NCI-H345 (cell line): ENCODE results near the gene PPFIBP2.

Experiments
- DNase-seq: peaks from one replicate; lab custom pipeline; 2025; lab: John Stamatoyannopoulos, UW

PPFIBP2 gene

GRCh38 chr11:7552666-7553065 is 38.9 kb downstream of the PPFIBP2 start:
- no peak for DNase-seq

DNA sequence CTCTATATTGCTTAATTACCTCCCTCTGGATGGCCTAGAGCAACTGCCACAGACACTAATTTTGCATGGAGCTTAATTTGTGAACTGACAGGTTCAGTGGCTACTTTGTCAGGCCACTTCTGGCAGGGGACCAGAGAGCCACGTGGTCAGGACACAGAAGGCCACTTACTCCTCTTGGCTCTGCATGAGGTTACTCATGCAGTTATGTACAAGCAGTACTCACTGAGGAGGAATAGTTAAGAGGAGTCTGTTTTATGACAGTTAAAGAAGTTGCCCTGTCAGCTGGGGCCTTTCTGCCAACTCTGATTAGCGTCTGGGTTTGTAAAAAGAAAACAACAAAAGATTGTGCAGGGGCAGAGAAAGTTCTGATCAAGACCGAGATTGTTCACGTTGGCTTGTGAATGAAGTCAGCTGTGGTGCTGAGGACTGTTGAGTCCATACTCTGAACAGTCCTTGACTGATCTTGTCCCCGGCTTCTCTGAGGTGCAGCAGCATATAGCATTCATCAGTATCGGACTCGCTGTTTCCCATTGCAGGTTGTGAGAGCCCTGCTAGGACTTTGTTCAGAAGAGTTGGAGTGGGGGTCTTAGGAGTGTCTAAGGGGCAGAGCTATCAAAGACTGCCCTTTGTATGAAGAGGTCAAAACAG is 41.4 kb downstream of the PPFIBP2 start:
- no peak for DNase-seq

GRCh38 chr11:7558046-7558445 is 44.2 kb downstream of the PPFIBP2 start:
- DNase-seq, result no peak

- no peak for DNase-seq
Observed at GRCh38 chr11:7559398-7560283, 45.8 kb downstream of the PPFIBP2 start.

- no peak for DNase-seq
Observed at GRCh38 chr11:7561562-7561961, 47.8 kb downstream of the PPFIBP2 start.

DNA sequence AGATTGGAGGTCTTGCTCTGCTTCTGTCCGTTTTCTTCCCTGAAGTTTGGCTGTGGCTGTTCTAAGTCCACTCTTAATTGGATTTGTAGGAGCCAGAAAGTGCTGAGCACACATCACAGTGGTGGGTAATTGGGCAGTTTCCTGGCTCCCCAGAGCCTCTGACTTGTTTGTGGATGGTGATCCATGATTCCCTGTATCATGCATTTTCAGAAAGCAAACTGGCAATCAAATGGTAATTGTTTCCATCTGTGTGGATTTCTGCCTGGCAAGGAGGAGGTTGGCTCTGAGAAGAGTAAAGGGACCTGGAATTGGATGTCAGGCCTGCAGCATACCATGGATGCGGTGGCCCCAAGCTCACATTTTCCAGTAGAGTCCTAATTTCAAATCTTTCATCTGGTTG is 49.5 kb downstream of the PPFIBP2 start:
- DNase-seq, result no peak

GRCh38 chr11:7564803-7565202 is 51.0 kb downstream of the PPFIBP2 start:
- no peak for DNase-seq

GRCh38 chr11:7567311-7567710 is 53.5 kb downstream of the PPFIBP2 start:
- DNase-seq, result no peak

- no peak for DNase-seq
Observed at GRCh38 chr11:7569044-7569443, 55.2 kb downstream of the PPFIBP2 start.

DNA sequence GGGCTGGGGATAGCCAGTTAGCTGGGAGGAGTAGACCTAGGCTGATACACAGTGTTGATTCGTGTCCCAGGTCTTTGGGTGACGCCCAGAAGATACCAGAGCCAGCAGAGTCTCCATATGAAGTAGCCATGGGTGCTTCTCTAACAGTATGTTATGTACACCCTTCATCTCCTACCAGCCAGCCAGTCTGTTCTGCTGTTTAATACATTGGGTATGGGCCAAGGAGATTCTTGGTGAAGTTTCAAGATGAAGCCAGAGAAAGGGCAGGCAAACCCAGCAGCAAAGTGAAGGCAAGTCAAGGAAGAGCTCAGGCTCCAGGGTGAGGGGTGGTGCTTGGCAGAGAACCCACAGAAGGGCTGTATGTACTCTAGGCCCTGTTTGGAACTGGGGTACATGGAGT is 56.4 kb downstream of the PPFIBP2 start:
- DNase-seq, result no peak

DNA sequence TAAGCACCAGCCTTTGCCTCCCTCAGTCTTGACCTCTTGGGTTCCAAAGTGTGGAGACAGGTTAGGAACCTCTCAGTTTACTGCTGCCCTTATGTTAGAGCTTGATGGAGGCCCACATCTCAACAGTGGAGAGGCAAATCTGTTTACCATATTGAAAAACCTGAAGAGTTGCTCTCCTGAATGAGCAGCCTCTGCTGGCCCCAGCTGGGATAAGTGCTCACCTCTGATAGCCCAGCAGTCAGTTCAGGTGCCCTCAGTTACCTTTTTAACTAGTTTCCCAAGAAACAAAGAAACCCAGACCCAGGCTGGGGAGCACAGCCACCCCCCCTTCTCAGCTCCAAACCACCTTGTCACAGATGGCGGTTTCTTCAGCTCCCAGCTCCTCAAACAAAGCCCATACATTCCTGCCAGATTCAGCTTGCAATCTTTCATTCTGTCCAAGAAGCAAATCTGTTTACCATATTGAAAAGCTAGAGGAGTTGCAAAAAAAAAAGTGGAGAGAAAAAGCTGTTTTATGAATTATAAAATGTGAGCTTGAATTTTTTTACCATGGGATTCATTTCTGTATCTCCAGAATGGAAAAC is 57.2 kb downstream of the PPFIBP2 start:
- DNase-seq, result peak; percentile 17

DNA sequence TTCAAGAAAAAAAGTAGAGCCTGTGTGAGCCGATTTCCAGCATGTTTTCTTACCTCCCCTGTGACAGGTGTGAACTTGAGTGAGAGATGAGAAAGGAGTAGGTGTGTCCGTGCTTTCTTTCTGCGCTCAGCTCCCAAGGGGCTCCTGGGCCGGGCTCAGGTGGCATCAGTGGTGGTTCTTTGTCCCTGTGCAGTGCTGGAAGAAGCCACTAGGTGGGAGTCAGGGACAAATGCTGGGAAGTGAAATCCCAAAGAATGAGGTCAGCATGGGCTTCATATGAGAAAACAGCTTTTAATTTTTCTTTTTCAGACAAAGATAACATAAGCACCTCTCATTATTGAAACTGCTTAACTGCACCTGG is 57.8 kb downstream of the PPFIBP2 start:
- DNase-seq, result peak; percentile 88

- no peak for DNase-seq
Observed at GRCh38 chr11:7572001-7572712, 58.4 kb downstream of the PPFIBP2 start.

DNA sequence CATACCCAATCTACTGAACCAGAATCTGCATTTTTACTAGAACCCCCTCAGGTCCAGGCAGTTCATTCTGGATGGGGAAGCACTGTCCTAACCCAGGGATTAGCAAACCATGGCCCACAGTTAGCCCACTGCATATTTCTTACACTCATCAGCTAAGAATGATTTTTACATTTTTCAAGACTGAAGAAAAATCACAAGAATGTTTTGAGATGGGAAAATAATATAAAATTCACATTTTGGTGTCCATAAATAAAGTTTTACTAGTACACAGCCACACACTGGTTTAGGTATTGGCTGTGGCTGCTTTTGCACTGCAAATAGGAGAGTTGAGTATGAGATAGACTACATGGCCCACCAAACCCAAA is 59.4 kb downstream of the PPFIBP2 start:
- no peak for DNase-seq

DNA sequence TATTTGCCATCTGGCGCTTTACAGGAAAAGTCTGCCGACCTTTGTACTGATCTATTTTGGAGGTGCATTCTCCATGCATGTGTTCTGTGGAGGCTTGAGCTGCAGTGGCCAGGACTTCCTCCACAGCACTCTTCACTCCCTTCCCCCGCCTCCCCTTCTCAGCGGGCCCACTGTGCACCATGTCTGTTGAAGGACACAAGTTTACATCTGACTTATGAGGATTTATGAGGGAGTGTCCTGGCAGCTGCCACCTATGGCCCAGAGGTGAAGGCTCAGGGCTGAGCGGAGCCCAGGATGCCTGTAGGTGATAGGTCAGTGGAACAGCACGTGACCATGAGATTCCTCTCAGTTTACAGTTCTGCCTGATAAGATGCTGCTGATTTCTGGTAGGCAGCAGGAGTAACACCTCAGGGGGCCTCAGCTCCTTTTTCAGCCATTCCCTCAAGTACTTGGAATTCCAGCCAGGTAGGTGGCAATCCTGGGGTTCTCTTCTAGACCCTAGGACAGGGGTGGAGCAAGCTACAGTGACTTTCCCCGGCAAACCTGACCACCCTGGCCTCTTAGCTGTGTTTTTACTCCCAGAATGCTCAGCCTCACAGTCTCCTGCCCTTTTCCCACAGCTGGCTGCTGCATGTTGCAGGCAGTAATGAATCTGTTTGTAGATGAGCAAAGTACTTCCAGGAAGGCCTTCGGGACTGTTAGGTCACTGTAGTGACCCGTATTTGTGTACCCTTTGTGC is 59.9 kb downstream of the PPFIBP2 start:
- DNase-seq, result no peak

DNA sequence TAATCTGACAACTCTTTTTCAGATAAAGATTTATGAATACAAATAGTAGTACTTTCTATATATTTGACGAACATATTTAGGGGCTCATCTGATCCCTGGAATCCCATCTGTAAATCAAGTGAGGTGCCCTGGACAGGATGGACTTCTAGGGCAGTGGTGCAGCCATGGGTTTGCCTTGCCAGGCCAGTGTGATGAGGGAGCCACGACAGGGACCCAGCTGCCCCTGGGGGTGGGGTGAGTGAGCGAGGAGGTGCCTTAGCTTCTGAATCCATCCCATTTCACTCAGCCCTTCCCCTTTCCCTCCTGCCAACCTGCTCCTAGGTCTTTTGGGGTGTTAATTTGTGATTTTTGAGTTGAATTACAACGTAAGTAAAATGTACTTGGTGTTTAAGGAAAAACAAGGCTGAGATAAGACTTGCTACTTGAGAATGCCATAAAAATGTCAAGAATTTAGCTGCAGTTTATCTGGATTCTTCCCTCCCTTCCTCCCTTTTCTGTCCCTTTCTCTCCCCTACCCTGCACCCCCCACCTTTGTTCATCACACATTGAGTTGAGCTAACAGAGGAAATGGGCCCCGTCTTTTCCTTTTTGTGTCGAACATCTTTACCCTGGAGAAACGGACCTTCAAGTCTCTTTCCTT is 60.8 kb downstream of the PPFIBP2 start:
- DNase-seq, result no peak

DNA sequence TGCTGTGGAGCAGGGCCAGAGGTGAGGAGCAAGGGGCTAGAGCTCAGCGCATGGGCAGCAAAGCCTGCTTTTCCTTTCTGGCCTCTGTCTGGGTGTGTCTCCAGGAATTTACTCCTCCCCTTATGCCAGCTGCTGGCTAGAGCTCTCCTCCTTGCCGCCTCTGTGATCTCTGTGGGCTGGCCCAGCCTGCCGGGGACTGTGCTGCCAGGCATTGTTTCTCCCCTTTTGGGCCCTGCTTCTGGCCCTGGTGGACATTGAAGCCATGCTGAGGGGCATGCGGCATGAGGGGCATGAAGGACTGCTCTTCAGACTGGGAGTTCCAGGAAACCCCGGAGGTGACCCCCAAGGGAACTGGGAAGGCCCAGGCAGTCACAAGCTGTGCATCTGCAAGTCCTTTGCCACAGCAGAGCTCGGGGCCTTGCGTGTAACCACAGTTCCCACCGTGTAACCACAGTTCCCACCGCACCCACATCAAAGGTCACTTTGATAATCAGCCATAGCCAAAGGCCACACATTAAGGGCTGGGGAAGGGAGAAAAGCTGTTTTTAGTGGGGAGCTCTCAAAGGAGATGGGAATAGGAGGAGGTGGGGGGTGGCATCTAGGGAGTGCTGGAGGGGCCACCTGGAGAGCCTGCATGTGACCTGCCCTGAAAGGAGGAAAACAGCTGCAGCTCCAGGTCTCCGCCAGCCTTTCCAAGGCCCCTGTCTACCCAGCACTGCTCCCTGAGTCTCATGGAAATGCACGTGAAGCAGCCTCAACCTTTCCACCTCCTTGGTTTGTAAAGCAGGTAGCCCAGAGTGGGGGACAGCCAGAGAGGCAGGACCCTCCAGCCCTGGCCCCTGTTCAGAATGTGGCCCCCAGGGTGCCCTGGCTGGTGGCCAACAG is 62.3 kb downstream of the PPFIBP2 start:
- DNase-seq, result no peak

GRCh38 chr11:7576726-7577290 is 63.0 kb downstream of the PPFIBP2 start:
- no peak for DNase-seq

DNA sequence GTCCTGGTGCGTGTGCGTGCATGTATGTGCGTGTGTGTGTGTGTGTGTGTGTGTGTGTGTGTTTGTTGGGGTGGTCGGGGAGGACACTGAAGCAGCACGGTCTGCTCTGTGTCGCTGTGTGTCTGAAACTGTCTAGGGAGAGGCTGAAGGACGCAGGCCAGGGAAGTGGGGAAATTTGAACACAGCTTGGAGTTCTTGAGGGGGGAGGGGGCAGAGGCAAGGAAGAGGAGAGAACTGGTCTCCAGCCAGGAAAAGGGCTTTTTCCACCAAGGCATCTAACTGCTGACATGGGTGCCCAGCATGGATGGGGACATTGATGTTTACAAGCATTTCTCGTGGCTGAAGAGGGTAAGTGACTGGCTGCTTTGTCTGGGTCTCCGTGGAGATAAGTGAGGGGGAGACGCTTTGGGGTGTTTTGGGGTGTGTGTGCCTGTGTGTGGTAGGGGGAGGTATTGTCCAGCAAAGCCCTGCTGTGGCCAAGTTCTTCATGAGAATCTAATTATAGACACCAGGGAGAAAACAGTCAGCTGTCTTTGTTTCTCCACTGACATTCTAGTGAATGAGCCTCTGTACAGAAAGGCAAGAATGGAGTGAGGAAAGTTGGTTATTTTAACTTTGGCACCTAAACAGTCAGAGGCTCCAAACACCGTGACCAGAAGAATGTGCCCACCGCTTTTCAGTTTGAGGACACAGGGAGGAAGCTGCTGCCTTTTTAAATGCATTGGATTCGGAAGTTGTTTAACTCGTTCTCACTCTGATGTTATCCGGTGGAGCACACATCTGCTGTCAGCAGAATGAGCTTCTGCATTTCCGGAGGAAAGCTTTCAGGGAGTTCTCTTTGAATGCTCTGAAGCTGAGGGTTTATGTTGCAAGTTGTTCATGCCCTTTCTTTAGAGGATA is 63.7 kb downstream of the PPFIBP2 start:
- DNase-seq, result peak; percentile 5
